Trophoblast cell (in vitro differentiated cells and primary cell): Measurements from ENCODE around the gene CLDN16.

Experiments
- DNase-seq, 2 donors: peaks; one replicate each; pipeline ENCODE4 v3.0.0-alpha.2; 2016
- H2AFZ ChIP-seq: 2 replicates; pipeline ENCODE4 v1.6.1; 2013; ENCODE audit warnings: low read length, moderate library complexity, mild to moderate bottlenecking; ENCODE audit not compliant: insufficient read depth, poor library complexity
- H2AK5ac ChIP-seq: 2 replicates; pipeline ENCODE4 v1.6.1; 2013; ENCODE audit warnings: mild to moderate bottlenecking, low read length
- H2BK120ac ChIP-seq: 2 replicates; pipeline ENCODE4 v1.6.1; 2013; ENCODE audit warnings: low read length, mild to moderate bottlenecking, moderate library complexity; ENCODE audit not compliant: insufficient read depth, poor library complexity
- H2BK12ac ChIP-seq: 2 replicates; pipeline ENCODE4 v1.6.1; 2013; ENCODE audit warnings: mild to moderate bottlenecking, low read length, moderate library complexity
- H2BK5ac ChIP-seq: 2 replicates; pipeline ENCODE4 v1.6.1; 2013; ENCODE audit warnings: low read length, low read depth, moderate library complexity, mild to moderate bottlenecking; ENCODE audit not compliant: poor library complexity
- H3K14ac ChIP-seq: 2 replicates; pipeline ENCODE4 v1.6.1; 2013; ENCODE audit warnings: mild to moderate bottlenecking, low read length
- H3K18ac ChIP-seq: 2 replicates; pipeline ENCODE4 v1.6.1; 2013; ENCODE audit warnings: mild to moderate bottlenecking, low read length
- H3K23ac ChIP-seq: 2 replicates; pipeline ENCODE4 v1.6.1; 2013; ENCODE audit warnings: low read length
- H3K27ac ChIP-seq: 2 replicates; pipeline ENCODE4 v1.5.1; 2013; ENCODE audit warnings: low read depth, mild to moderate bottlenecking, inconsistent platforms, low read length, moderate library complexity
- H3K27me3 ChIP-seq: 2 replicates; pipeline ENCODE4 v1.6.1; 2013; ENCODE audit warnings: inconsistent platforms, mild to moderate bottlenecking, low read length, moderate library complexity; ENCODE audit not compliant: insufficient read depth
- H3K36me3 ChIP-seq, 2 experiments: 1 replicate in 1 of 2; 2 replicates in 1 of 2; pipeline ENCODE4 v1.6.1; 2013; ENCODE audit warnings: low read length in 2 of 2, mild to moderate bottlenecking in 2 of 2, moderate library complexity in 1 of 2; ENCODE audit not compliant: insufficient read depth in 2 of 2, control insufficient read depth in 1 of 2
- H3K4ac ChIP-seq: 2 replicates; pipeline ENCODE4 v1.6.1; 2013; ENCODE audit warnings: low read depth, mild to moderate bottlenecking, low read length, moderate library complexity
- H3K4me1 ChIP-seq, 2 experiments: 1 replicate in 1 of 2; 2 replicates in 1 of 2; pipeline ENCODE4 v1.6.1; 2013; ENCODE audit warnings: low read length in 2 of 2, mild to moderate bottlenecking in 2 of 2, moderate library complexity in 1 of 2; ENCODE audit not compliant: insufficient read depth in 2 of 2, control insufficient read depth in 1 of 2
- H3K4me2 ChIP-seq: 2 replicates; pipeline ENCODE4 v1.6.1; 2013; ENCODE audit warnings: inconsistent platforms, mild to moderate bottlenecking, low read length, moderate library complexity
- H3K4me3 ChIP-seq: 2 replicates; pipeline ENCODE4 v1.5.1; 2013; ENCODE audit warnings: mild to moderate bottlenecking, low read depth, low read length, inconsistent platforms
- H3K79me1 ChIP-seq: one replicate; pipeline ENCODE4 v1.6.1; 2013; ENCODE audit warnings: low read length
- H3K79me2 ChIP-seq: 2 replicates; pipeline ENCODE4 v1.6.1; 2013; ENCODE audit warnings: low read length, mild to moderate bottlenecking; ENCODE audit not compliant: control insufficient read depth, insufficient read depth, poor library complexity
- H3K9ac ChIP-seq: 2 replicates; pipeline ENCODE4 v1.6.1; 2013; ENCODE audit warnings: mild to moderate bottlenecking, low read length
- H3K9me3 ChIP-seq: 2 replicates; pipeline ENCODE4 v1.6.1; 2013; ENCODE audit warnings: low read depth, mild to moderate bottlenecking, control low read depth, inconsistent platforms, low read length; ENCODE audit not compliant: insufficient read depth
- H4K12ac ChIP-seq: 2 replicates; pipeline ENCODE4 v1.6.1; 2013; ENCODE audit warnings: low read depth, mild to moderate bottlenecking, low read length, moderate library complexity
- H4K8ac ChIP-seq: 2 replicates; pipeline ENCODE4 v1.6.1; 2013; ENCODE audit warnings: low read depth, mild to moderate bottlenecking, low read length, moderate library complexity
- H4K91ac ChIP-seq: one replicate; pipeline ENCODE4 v1.6.1; 2013; ENCODE audit warnings: low read depth, mild to moderate bottlenecking, low read length, moderate library complexity
- WGBS: extraction: QIAGEN DNeasy Blood & Tissue Kit; methylation state at CpG from one replicate; pipeline ENCODE4 v1.1.7; 2013; ENCODE audit warnings: missing lambda C conversion rate; ENCODE audit not compliant: insufficient read length, insufficient coverage; ENCODE audit errors: extremely low coverage; 5-methylcytosine and 5-hydroxymethylcytosine counted together

The CLDN16 gene

DNA sequence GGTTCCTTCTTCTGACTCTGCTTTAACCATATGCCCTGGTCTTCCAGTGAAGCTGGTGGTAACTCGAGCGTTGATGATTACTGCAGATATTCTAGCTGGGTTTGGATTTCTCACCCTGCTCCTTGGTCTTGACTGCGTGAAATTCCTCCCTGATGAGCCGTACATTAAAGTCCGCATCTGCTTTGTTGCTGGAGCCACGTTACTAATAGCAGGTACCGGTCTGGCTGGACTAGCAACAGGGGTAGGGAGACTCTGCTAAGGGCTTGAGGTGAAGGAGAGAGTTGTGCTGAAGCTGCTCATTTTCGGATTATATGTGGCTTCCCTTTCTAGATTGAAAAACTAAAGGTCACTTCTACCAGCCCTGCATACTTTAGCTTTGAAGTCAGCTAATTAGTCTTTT, 16.8 kb downstream of the CLDN16 start:
- no peak overlapping the region for H2BK5ac ChIP-seq
- no peak overlapping the region for H3K4me2 ChIP-seq
- no peak overlapping the region for H4K8ac ChIP-seq
- H3K18ac ChIP-seq = no peak overlapping the region
- H4K12ac ChIP-seq = no peak overlapping the region
- no peaks in the 10 kb centered on the region for H3K36me3 ChIP-seq
- H3K9ac ChIP-seq = no peak overlapping the region
- H2AFZ ChIP-seq = no peak overlapping the region
- no peaks in the 10 kb centered on the region for H3K27me3 ChIP-seq
- H2BK12ac ChIP-seq = no peak overlapping the region
- no peak overlapping the region for H3K27ac ChIP-seq
- no peaks in the 10 kb centered on the region for H3K9me3 ChIP-seq
- no peak overlapping the region for H3K23ac ChIP-seq
- peak; percentile 80 to 85 for DNase-seq
- H3K4ac ChIP-seq = no peak overlapping the region
- H3K79me1 ChIP-seq = no peaks in the 10 kb centered on the region
- H3K79me2 ChIP-seq = no peaks in the 10 kb centered on the region
- H3K4me3 ChIP-seq = no peak overlapping the region
- H4K91ac ChIP-seq = no peak overlapping the region
- H2BK120ac ChIP-seq = no peak overlapping the region
- WGBS = no CpG with 5 or more reads among the region's 8 CpGs
- no peak overlapping the region for H3K14ac ChIP-seq
- no peak overlapping the region for H2AK5ac ChIP-seq
- peaks cover 2 to 5% of the 10 kb centered on the region in 2 experiments for H3K4me1 ChIP-seq

DNA sequence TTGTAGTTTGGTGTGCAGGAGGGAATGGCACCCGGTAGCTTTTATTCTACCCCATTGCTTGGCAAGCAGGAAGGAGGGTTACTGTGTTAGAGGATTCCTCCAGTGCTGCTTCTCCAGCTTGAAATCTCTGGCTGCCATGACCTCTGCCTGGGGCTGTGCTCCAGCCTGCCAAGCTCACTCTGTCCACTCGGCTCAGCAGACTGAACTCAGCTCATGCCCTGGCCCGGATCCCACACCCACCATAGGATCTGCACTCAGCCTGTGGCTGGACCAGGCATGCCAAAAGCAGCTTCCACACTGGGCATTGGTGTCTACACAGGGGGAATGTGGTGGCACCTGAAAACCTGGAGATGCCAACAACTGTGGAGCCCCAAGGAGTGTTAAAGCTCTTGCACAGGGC, 26.3 kb downstream of the CLDN16 start:
- H3K4ac ChIP-seq = no peak overlapping the region
- no peak for DNase-seq
- no peak overlapping the region for H2BK120ac ChIP-seq
- no peaks in the 10 kb centered on the region for H3K4me1 ChIP-seq
- WGBS = no CpG with 5 or more reads among the region's 3 CpGs
- H3K18ac ChIP-seq = no peak overlapping the region
- H3K9ac ChIP-seq = no peak overlapping the region
- no peak overlapping the region for H2BK12ac ChIP-seq
- H2AFZ ChIP-seq = no peak overlapping the region
- H3K9me3 ChIP-seq = peaks cover 8% of the 10 kb centered on the region
- no peaks in the 10 kb centered on the region for H3K79me2 ChIP-seq
- no peak overlapping the region for H3K23ac ChIP-seq
- H2BK5ac ChIP-seq = no peak overlapping the region
- no peak overlapping the region for H4K91ac ChIP-seq
- peaks cover 0 to 3% of the 10 kb centered on the region in 2 experiments for H3K36me3 ChIP-seq
- H3K4me2 ChIP-seq = no peak overlapping the region
- no peak overlapping the region for H4K8ac ChIP-seq
- H2AK5ac ChIP-seq = no peak overlapping the region
- H3K27me3 ChIP-seq = no peaks in the 10 kb centered on the region
- no peaks in the 10 kb centered on the region for H3K79me1 ChIP-seq
- no peak overlapping the region for H4K12ac ChIP-seq
- no peak overlapping the region for H3K27ac ChIP-seq
- H3K14ac ChIP-seq = no peak overlapping the region
- no peak overlapping the region for H3K4me3 ChIP-seq

DNA sequence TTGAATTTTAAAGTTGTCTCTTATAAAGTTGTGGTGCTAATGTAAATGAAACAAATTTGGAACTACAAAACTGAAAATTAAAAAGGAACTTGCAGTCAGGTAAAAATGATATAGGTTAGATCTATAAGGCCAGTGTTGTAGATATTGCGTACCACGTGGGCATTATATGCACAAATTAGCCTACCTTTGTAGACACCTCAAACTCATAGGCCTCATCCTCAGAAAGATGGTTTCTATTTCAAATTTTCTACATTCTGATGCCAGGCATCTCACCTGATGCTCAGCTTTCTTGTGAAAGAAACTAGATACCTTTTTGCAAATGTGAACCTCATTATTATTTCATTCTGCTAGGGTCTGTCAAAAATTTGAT, 36.1 kb downstream of the CLDN16 start:
- no CpG with 5 or more reads among the region's 2 CpGs for WGBS
- no peaks in the 10 kb centered on the region for H3K4me1 ChIP-seq
- H3K9ac ChIP-seq = no peak overlapping the region
- H4K12ac ChIP-seq = no peak overlapping the region
- H3K14ac ChIP-seq = no peak overlapping the region
- H2BK5ac ChIP-seq = no peak overlapping the region
- H3K4me3 ChIP-seq = no peak overlapping the region
- H3K27me3 ChIP-seq = no peaks in the 10 kb centered on the region
- H3K79me1 ChIP-seq = no peaks in the 10 kb centered on the region
- no peaks in the 10 kb centered on the region for H3K9me3 ChIP-seq
- no peak overlapping the region for H3K4me2 ChIP-seq
- no peak overlapping the region for H2BK120ac ChIP-seq
- H3K36me3 ChIP-seq = no peaks in the 10 kb centered on the region
- H2BK12ac ChIP-seq = no peak overlapping the region
- no peak overlapping the region for H2AFZ ChIP-seq
- no peak overlapping the region for H4K91ac ChIP-seq
- no peak overlapping the region for H3K4ac ChIP-seq
- no peak overlapping the region for H3K27ac ChIP-seq
- H3K18ac ChIP-seq = no peak overlapping the region
- DNase-seq = no peak
- H3K79me2 ChIP-seq = no peaks in the 10 kb centered on the region
- no peak overlapping the region for H3K23ac ChIP-seq
- no peak overlapping the region for H4K8ac ChIP-seq
- no peak overlapping the region for H2AK5ac ChIP-seq

DNA sequence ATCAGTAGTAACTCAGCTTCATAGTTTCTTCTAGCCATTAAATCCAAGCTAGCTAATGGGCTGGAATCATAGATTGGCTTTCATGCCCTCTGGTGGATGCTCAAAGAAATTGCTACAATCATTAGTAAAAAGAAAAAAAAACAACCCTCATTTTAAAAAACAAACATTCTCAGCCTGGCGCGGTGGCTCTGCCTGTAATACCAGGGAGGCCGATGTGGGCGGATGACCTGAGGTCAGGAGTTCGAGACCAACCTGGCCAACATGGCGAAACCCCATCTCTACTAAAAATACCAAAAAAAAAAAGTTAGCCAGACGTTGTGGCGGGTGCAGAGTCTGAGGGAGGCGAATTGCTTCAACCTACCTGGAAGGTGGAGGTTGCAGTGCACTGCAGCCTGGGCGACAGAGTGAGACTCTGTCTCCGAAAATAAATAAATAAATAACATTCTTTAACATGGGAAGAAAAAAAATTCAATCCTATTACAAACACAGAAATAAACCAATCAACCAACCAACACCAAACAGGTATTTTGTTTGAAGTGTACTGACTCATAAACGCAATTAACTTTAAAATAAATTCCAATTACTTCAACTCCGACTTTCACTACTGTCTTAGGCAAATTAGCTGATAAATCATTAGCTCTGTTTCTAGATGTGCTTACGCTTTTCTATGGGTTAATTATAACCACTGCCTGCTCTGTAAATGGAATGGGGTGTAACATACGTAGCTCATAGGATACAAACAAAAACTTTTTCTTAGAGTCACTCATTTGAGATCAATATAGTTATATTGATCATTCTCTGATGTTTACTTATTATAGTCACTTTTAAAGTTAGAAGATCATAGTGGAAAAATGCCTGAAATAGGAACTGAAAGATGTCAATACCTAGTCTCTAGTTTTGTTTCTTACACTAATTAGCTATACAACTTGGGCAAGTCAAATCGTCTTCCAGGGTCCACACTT, 36.8 kb downstream of the CLDN16 start:
- no peak overlapping the region for H4K8ac ChIP-seq
- H4K12ac ChIP-seq = no peak overlapping the region
- no peaks in the 10 kb centered on the region for H3K4me1 ChIP-seq
- no peak overlapping the region for H2AK5ac ChIP-seq
- no peak overlapping the region for H3K18ac ChIP-seq
- H3K4me3 ChIP-seq = no peak overlapping the region
- no peak overlapping the region for H3K14ac ChIP-seq
- H3K9me3 ChIP-seq = no peaks in the 10 kb centered on the region
- H2BK5ac ChIP-seq = no peak overlapping the region
- no peak overlapping the region for H3K23ac ChIP-seq
- no peak overlapping the region for H3K27ac ChIP-seq
- no peak overlapping the region for H3K4me2 ChIP-seq
- H4K91ac ChIP-seq = no peak overlapping the region
- H2AFZ ChIP-seq = no peak overlapping the region
- no peaks in the 10 kb centered on the region for H3K79me2 ChIP-seq
- no peak overlapping the region for H3K9ac ChIP-seq
- no peak overlapping the region for H3K4ac ChIP-seq
- DNase-seq = peak; percentile 66 to 80
- no peaks in the 10 kb centered on the region for H3K27me3 ChIP-seq
- no peak overlapping the region for H2BK120ac ChIP-seq
- no CpG with 5 or more reads among the region's 16 CpGs for WGBS
- no peaks in the 10 kb centered on the region for H3K79me1 ChIP-seq
- H2BK12ac ChIP-seq = no peak overlapping the region
- H3K36me3 ChIP-seq = no peaks in the 10 kb centered on the region
